AG10803 (cell line): ENCODE data around the gene TOP3A.

Source experiments
- DNase-seq: peaks from one replicate; pipeline ENCODE4 v3.0.0; 2010; ENCODE audit warnings: low read depth
- H3K4me3 ChIP-seq: 2 replicates; pipeline ENCODE4 v1.5.1; 2011; ENCODE audit warnings: mild to moderate bottlenecking, low read length, control low read depth
- CTCF ChIP-seq: conservative IDR thresholded peaks from 2 replicates; pipeline ENCODE4 v1.5.1; 2011; ENCODE audit warnings: mild to moderate bottlenecking, low read length, control low read depth, inconsistent platforms

The TOP3A gene

DNA sequence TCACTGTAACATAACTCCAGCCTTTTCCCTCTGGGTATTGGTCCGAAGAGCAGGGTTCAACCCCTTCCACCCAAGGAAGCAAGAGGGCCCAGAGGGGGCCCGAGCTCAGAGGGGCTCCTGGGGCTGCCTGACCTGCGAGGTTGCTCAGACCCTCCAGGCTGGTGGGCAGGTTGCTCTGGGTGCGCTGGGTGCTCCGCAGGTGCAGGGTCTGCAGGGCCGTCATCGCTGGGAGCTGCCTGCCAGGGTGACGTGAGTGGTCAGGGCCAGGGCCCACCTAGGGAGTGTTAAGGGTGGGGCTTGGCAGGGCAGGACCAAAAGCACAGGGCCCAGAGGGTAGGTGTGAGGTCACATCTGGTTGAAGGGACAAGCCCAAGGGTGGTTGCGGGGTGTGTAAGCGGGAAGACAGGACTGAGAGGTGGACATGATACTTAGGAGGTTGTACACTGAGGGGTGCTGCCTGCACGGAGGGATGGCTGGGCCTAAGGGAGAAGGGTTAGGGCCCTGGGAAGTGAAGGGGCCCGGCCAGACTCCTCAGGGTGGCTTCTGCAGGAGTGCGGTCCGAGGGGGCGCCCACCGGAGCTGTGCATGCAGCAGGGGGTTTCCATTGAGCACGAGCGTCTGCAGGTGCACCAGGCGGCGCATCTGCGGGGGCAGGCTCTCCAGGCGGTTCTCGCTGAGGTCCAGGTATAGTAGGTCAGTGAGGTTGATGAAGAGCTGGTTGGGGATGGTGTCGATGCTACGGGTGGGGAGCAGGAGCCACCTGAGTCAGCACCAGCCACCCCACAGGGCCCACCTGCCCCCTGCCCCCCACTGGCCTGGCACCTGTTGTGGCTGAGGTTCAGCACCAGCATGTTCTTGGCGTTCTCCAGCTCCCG, 60.6 kb downstream of the TOP3A start:
- no peak for DNase-seq
- no peak overlapping the region for H3K4me3 ChIP-seq
- no peak for TF ChIP-seq CTCF

DNA sequence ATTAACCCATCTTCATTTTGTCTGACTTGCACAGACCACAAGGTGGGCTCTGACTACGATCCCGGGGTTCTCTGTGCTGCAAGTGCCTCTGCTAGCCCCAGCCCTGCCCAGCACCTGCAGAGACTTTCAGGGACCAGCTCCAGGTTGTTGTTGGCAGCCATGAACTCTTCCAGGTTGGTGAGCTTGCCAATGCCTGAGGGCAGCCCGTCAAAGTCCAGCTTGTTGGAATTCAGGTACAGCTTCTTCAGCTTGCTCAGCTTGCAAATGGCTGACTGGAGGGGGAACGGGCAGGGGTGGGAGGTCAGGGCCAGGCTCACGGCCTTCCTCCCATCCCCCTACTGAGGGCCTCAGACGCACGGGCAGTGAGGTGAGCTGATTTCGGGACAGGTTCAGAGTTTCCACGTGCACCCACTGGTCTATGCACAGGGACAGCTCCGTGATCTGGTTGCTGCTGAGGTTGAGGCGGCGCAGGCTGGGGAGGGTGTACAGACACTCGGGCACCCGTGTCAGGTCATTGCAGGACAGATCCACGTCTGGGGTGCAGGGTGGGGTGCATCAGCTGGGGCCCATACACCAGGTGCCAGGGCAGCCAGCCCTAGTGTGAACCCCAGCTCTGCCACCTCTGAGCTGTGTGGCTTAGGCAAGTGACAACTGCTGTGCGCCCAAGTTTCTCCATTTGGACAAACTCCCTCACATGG, 61.5 kb downstream of the TOP3A start:
- no peak for DNase-seq
- no peak overlapping the region for H3K4me3 ChIP-seq
- no peak for TF ChIP-seq CTCF

DNA sequence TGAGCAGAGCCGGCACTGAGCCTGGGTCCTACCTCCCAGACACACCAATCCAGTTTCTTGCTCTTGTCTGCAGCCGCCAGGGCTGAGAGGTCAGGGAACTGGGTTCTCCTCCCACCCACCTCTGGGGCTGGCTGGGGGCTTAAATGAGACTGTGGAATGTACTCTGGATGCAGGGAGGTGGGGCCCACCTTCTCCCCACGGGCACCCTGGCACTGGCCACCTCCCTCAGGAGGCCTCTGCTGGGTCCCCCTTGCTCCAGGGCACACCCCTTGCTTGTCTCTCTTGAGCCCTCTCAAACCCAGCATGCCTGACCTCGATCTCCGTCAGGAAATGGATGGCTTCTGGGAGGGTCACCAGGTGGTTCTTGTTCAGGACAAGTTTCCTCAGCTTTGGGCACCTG, 62.6 kb downstream of the TOP3A start:
- no peak overlapping the region for H3K4me3 ChIP-seq
- TF ChIP-seq CTCF = no peak
- no peak for DNase-seq

- TF ChIP-seq CTCF = no peak
- H3K4me3 ChIP-seq = no peak overlapping the region
Measured at GRCh38 chr17:18251204-18251603, 63.6 kb downstream of the TOP3A start.

GRCh38 chr17:18250708-18251107, 64.1 kb downstream of the TOP3A start:
- TF ChIP-seq CTCF = no peak
- H3K4me3 ChIP-seq = no peak overlapping the region
- DNase-seq = no peak

More at GRCh38 chr17:18251204-18251603, 63.6 kb downstream of the TOP3A start:
- DNase-seq = no peak

DNA sequence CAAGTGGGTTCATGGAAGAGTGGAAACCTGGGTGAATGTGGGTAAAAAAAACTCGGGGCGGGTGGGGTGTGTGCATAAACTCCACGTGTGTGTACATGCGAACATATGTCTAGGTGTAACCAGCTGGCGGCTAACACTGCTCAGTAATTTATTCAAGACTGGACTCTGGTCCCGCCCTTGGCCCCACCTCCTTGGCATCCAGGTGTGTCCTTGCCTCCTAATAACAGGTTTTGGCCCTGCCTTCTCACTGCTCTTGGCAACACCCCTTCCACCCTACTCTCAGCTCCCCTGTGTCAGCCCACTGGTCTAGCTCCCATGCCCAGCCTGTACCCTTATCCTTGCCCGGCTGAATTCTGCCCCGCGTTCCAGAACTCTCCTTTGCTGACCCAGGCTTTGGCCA, 64.5 kb downstream of the TOP3A start:
- TF ChIP-seq CTCF = no peak
- DNase-seq = no peak
- no peak overlapping the region for H3K4me3 ChIP-seq

DNA sequence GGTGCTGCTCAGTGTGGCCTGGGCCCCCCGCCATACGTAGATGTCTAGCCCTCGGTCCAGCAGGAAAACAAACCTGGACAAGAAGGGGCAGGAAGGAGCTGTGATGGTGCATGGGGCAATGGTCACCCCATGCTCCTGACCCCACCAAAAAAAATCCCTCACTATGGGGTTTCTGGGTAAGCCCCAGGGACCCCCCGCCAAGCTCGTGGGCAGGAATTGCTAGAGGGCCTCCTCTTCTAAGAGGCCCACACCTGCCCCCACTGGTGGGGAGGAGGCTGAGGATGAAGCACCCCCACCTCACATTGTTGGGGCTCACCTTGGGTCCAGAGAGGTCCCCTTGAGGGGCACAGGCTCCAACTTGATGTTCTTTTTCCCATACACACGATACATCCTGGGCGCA, 66.0 kb downstream of the TOP3A start:
- DNase-seq = no peak
- H3K4me3 ChIP-seq = no peak overlapping the region
- TF ChIP-seq CTCF = no peak
